GM12891 (cell line): Measurements from ENCODE around the gene MMEL1.

Source experiments
- PAX5 ChIP-seq: IDR thresholded peaks from 2 replicates; pipeline ENCODE4 v1.6.1; 2011; ENCODE audit warnings: low read length, moderate library complexity, mild to moderate bottlenecking; ENCODE audit not compliant: insufficient read depth, severe bottlenecking
- POLR2A ChIP-seq: IDR thresholded peaks from 2 replicates; pipeline ENCODE4 v1.6.1; 2011; ENCODE audit warnings: low read depth, low read length, control low read depth
- POLR2AphosphoS5 ChIP-seq: IDR thresholded peaks from 2 replicates; pipeline ENCODE4 v1.6.1; 2011; ENCODE audit warnings: low read depth, low read length, control low read depth
- SPI1 ChIP-seq: IDR thresholded peaks from 2 replicates; pipeline ENCODE4 v1.6.1; 2011; ENCODE audit warnings: low read depth, low read length, control low read depth
- TAF1 ChIP-seq: IDR thresholded peaks from 2 replicates; pipeline ENCODE4 v1.6.1; 2011; ENCODE audit warnings: low read depth, low read length, control low read depth

GRCh38 chr1:2544875-2545640 is 87.8 kb downstream of the MMEL1 start:
- TF ChIP-seq POLR2A = no peak
- TF ChIP-seq TAF1 = no peak
- no peak for TF ChIP-seq POLR2AphosphoS5
- TF ChIP-seq PAX5 = no peak
- TF ChIP-seq SPI1 = no peak
